ENCODE data around the gene RAB20.
"Not testable (repeated sequence)": the region's sequence is repeated elsewhere in the genome, so short reads cannot be mapped to it uniquely, and the experiment has no call there.

Gene RAB20

DNA sequence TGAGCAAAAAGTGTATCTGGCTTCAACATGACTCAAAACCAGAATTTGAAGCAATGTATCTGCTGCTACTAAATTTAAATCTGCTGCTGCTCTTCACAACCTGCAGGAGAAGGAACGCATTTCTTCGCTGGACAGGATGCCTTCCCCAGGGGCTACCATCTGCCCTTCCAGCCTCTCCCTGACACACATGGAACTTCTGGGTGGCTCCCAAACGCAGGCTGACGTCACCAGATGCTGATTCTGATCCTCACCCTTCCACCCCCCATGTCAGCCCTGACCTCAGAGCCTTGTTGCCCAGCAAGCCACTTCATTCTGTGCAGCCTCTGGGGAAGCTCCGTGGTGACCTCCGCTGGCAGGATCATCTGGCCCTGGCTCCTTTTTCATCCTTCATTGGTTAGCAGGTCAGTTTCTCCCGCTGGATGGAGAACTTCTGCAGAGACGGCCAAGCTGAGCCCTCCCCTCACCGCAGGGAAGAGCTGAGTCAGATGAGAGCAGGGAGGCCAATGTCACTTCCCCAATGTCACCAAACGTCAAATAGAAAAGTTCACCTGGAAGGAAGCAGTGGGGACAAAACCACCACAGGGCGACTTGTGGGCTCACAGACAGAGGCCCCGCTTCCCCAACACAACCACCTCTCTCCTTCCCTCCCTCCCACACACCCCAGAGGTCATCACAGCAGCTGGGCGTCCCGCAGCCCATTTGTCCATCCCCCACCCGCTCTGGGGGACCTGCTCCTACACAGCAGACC lies 14.0 kb upstream of the RAB20 start:
- DNase-seq (ENCODE audit: low spot score), result peak; percentile 49

DNA sequence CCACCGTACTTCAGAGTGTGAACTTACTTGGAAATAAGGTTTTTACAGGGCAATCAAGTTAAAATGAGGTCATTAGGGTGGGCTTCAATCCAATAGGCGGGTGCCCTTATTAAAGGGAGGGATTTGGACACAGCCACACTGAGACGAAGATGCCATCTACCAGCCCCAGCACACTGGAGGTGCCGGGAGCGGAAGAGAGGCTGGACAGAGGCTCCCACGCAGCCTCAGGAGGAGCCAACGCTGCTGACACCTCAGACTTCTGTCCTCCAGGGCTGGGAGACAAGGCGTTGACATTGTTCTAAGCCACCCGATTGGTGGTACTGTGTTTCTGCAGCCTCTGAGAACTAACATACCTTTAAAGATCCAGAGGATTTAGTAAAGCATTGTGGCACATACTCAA lies 12.6 kb upstream of the RAB20 start:
- DNase-seq (ENCODE audit: low spot score), result no peak

DNA sequence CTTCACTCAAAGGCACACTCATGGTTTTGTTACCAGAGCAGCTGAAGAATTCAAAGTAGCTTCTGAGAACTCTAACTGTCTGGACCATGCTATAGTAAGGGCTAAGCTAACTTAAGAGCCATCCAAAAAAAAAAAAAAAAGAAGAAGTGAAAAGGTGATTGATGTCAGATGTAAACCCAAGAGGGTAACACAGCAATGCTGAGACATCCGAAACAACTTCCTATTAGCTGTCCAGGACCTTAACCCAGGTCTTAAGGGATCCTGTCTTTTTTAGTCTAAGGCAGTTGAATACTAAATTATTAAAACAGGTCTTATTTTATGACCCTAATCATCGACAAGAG lies 11.2 kb upstream of the RAB20 start:
- no peak for DNase-seq (ENCODE audit: low spot score)

DNA sequence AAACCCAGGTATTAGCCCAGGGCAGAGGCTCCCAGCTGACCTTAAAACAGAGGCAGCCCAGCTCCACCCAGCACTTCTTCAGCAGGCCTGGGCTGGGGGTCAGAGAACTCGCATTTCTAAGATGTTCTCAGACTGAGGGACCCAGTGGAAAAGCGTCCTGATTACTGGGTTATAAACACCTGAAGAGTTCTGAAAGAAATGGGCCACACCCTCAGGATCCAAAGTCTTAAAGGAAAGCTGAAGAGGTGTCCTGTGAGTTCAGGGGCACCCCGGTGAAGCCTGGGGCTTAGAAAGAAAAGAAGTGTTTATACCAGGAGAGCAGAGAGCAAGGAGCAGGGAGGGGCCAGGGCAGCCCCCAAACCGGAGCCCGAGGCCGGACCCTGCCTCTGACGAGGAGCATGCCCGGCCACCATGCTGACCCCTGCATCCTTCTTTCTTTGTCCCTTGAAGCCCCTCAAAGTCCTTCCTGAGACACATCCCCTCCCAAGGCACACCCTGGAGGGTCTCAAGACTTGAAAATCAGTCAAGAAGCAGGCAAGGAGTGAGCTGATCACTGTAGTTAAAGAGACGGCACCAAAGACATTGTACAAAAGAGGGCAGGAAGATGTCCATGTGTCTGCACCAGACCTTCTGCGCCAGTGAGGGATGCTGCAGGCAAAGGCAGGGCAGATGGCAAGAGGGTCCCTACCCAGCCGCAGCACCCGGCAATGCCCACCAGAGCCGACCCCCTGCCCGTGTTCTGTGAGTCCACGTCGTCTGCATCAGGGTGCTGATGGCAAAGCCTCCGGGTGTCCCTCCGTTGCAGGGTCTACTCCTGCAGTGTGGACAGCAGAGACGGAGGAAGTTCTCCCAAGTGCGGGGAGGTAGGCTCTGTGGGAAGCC lies 10.6 kb upstream of the RAB20 start:
- DNase-seq (ENCODE audit: low spot score), result no peak

DNA sequence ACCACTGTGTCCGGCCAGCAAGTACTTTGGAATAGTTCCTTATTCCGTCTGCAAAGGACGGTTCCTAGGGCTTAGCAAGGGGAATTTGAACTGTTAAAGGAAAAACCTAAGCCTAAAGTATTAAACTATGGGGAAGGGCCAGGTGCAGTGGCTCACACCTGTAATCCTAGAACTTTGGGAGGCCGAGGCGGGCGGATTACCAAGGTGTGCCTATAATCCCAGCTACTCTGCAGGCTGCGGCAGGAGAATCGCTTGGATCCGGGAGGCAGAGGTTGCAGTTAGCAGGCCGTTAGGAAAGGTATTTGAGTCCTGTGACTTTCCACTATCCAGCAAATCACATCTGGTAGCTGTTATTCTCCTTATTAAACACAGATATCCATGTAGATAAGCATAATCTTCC lies 9.4 kb upstream of the RAB20 start:
- DNase-seq (ENCODE audit: low spot score), result no peak

DNA sequence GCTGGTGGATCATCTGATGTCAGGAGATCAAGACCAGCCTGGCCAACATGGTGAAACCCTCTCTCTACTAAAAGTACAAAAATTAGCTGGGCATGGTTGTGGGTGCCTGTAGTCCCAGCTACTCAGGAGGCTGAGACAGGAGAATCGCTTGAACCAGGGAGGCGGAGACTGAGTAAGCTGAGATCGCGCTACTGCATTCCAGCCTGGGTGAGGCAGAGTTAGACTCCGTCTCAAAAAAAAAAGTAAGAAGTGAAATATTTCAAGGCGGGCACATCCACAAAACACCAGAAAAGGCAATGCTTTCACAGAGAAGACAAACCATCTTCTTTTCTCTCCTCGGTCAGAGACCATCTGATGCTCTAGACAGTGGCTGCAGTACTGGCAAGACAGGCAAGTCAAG lies 8.4 kb upstream of the RAB20 start:
- DNase-seq (ENCODE audit: low spot score), result not testable (repeated sequence)

DNA sequence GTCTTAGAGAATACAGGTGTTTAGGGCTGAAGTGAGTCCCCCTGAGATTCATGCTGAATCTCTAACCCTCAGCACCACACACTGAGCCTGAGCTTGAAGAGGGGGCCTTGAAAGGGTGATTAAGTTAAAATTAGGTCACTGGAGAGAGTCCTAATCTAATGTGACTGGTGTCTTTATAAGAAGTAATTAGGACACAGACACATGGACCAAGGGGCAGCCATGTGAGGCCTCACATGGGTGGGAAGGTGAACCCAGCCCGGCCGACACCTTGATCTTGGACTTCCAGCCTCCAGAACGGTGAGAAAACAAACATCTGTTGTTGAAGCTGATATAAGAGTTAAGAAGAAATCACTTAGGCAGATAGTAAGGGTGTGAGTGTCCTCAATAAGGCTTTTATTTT lies 7.1 kb upstream of the RAB20 start:
- no peak for DNase-seq (ENCODE audit: low spot score)

DNA sequence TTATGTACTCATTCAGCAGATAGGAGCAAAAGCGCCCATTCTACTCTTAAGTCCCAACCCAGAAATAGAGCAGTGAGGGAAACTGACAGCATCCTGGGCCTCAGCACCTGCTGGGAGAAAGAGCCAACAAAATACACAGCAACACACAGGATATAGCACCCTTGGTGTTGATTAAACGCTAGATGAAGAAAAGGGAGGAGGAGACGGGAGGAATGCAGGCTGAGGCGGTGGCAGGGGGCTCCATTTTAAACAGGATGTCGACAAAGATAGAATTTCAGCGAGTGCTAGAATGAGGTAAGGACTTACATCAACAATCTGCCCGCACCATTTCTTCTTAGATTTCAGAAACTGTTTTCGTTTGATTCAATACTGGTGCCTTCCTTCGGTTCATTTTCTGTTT lies 4.6 kb upstream of the RAB20 start:
- no peak for DNase-seq (ENCODE audit: low spot score)

DNA sequence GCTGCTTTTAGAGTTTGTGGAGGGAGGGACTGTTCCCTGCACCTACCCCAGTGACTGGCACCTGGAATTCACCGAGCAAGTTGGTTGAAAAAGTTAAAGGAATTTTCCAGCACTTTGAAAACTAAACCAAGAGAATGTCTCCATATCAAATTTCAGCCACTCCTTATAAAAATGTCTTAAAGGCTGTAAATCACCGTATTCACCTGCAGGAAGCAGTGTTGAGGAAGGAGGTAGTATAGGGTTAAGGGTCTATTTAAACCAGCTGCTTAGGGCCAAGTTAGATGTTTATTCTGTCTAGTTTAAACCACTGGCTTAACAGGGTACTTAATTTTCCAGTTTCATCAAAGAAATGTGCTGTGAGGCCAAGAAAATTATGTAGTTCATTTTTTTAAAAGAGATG lies 3.8 kb upstream of the RAB20 start:
- peak; percentile 13 for DNase-seq (ENCODE audit: low spot score)

DNA sequence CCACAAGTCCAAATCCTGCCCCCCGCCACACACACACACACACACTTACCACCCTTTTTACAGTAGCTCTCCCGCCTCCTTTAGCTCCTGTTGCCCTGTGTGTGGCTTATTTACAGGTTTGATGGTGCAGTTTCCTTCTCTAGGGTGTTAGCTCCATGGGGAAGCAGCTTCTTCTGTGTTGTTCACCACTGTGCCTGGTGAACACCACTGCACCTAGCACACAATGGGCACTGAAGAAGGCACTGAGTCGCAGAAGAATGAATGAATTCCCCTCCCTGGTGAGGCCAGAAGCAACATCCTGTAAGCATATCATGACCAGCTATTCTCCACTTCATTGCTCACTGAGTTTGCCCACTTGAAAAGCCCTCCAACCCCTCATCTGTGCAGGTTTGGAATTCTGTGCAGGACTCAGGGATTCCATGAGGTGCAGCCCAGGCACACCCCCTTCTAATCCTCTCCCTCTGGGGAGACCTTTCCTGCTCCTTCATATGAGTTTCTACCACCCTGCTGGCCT lies 3.0 kb upstream of the RAB20 start:
- DNase-seq (ENCODE audit: low spot score), result no peak

DNA sequence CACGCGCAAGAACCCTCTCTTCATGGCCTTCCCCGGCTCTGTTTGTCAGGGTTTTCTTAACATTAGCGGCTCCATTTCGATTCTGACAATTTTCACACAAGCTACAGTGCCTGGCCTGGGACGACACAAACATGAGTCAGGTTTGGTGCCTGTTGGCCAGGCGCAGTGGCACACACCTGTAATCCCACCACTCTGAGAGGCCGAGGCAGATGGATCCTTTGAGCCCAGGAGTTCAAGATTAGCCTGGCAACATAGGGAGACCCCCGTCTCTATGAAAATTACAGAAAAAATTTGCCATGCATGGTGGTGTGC lies 1.9 kb upstream of the RAB20 start:
- no peak for DNase-seq (ENCODE audit: low spot score)

DNA sequence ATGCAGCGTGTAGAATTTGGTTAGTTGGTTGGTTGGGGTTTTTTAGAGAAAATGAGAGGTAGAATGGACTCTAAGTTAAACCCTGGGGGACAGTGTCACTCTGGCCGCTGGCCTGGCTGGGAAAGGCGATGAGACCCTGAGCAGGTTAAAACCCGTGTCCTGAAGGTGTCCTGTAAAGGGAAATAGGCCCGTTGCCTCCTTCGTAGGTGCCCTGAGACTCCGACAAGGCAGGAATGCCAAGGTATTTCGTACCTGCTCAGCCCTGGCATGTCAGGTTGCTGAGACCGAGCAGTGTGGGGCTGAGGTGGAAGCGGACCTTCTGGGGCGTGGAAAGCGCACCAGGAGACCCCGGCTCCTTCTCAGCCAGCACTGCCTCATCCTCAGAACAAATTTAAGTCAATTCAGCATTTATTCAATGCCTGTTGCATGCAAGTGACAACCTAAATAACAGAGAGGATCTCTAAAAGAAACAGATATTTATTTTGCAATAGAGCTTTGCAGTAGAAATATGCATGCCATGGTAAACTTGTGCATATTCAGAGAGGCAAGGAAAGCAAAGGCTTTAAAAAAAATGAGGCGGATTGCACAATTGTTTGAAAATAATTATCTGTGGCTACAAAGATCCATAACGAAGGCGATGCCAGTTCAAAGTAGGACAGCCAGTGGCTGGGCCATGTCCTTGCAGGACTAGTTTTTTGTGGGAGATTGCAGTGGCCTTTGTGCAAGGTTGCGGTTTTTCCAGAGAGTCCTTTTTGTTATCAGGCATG lies 1.4 kb upstream of the RAB20 start:
- DNase-seq (ENCODE audit: low spot score), result no peak

DNA sequence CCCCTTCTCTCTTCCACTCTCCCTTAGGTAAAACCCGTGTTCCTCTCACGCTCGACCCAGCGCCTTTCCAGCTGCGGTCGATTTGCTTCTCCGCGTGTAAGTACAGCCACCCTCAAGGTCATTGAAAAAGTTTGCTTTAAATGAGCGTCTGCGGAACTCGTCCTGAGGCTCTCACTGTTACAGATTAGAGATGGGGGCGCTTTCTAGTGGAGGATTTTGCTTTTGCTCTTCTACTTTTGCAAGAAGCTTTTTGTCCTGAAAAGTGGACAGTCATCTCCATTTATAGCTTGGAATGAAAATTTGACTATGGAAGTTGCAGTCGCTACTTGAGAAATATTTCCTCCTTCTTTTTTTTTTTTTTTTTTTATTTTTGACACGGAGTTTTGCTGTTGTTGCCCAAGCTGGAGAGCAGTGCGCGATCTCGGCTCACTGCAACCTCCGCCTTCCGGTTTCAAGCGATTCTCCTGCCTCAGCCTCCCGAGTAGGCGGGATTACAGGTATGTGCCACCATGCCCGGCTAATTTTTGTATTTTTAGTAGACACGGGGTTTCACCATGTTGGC lies 595 bp upstream of the RAB20 start:
- DNase-seq (ENCODE audit: low spot score), result no peak

DNA sequence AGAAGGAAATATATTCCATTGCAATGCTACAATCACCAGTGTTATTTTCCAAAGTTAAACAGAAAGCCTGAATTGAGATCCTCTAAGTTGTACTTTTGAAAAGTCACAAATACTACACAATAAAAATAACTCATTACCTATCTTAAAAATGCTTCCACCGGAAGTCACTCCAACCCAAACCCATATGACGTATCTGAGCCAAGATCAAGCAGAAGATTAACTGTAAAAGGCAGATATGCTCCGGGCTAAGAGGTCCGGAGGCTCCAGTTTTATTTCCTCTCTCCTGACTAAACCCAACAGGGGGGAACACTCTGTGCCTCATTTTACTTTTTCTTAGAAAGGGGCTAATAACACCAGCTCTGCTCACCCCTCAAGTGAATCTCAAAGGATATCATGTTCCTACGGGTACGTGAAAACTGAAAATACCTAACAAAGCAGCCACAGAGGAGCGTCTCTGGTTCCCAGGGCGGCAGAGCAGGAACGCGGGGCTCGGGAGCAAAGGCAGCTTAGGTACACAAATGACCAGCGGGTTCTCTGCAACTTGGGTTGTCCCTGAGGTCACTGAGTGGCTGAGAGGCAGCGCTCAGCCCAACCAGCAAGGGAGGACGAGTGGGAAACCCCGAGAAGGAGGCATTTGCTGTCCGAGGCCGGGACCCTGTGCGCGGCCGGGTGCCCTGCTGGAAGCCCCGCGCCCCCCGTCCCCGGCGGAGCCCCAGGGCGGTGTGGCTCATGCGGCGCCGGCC lies 750 bp downstream of the RAB20 start:
- peak; percentile 50 for DNase-seq (ENCODE audit: low spot score)

DNA sequence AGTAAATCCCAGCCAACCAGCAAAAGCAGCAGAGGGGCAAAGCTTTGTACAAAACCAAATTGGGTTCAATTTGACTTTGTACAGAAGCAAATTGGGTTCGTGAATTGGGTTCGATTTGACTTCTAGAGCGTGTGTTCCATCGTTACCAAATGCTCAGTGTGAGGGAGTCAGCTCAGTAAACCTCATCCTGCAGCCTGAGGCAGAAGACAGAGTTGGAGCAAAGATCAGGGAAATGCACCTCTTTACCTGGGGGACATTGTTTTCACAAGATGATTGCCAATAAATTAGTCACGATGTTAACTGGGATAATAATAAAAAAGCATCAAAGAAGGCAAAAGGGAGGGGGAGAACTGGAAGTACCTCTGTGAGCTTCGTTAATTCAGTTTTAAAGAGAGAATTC lies 1.5 kb downstream of the RAB20 start:
- DNase-seq (ENCODE audit: low spot score), result no peak

DNA sequence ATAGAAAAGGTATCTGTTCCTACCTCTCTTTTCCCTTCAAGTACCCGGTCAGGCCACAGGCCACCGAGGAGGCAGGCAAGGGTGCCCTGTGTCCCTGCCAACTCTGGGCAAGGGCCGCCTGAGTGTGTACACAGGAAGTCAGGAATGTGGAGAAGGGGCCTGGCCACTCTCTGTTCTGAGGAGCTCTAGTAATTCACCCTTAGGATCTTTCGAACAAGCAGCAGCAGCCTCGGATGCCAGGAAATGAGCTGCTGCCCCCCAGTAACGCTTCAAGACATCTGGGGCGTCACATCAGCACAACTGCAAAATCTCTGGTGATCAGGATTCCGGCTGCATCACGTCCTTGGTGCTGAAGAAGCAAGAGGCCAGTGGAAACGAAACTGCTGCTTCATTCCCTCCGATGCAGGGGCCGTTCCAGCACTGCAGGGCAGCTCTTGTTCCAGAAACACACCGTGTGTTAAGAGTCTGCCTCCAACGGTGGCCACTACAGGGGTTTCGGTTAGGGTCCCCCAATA lies 2.0 kb downstream of the RAB20 start:
- DNase-seq (ENCODE audit: low spot score), result peak; percentile 57

DNA sequence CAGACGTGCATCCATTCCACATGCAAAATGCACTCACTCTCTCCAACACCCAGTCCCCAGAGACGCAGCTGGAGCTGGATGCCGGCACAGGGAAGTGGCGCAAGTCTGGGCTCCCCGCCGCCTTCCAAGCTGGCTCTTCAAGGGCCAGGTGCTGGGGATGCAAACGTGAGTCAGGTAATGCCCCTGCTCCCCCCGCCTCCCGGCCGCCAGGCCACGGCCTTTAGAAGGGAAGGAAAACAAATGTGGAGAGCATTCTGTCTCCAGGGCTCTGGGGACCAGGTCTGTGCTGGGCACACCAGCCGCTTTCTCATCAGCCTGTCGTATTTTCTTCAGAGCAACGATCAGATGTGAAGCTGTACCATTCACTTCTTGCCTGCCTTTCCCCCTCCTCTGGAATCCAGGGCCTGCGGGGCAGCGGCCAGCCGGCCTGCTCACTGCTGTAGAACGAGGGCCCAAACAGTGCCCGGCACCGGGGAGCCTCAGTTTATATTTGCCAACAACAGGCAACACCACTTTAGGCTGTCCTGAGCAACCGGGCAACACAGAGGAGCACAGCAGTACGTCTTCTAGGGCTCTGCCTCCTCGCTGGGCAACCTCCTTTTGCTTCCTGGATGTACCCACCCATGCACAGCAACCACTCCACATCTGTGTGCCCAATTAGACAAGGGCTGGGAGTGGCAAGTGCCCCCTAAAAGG lies 3.8 kb downstream of the RAB20 start:
- no peak for DNase-seq (ENCODE audit: low spot score)

DNA sequence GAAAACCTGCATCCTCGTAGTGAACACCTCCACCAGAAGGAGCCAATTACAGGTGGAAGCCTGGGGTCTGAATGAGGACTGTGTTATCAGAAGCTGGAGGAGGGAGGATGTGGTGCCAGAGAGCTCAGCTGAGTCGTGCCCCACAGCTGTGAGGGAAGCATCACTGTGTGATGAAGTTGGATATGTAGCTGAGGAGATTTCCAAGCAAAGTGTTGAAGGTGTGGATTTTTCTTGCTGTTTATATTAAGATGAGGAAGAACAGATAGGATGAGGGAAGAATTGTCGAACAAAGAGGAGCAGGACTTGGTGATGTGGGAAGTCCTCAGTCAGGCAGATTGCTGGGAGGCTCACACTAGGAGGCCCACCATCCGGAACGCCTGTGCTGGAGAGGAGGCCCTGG lies 4.4 kb downstream of the RAB20 start:
- no peak for DNase-seq (ENCODE audit: low spot score)

DNA sequence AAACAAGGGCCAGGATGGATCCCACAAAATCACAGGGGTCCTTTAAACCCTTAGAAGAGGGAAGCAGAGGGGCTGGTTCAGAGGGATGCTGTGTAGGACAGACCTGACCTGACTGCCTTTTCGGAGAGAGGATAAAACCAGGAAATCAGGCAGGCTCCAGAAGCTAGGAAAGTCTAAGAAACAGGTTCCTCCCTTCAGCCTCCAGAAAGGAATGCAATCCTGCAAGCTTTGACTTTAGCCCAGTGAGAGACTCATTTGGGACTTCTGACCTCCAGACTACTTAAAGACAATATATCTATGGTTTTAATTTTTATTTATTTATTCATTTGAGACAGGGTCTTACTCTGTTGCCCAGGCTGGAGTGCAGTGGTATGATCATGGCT lies 5.3 kb downstream of the RAB20 start:
- no peak for DNase-seq (ENCODE audit: low spot score)

DNA sequence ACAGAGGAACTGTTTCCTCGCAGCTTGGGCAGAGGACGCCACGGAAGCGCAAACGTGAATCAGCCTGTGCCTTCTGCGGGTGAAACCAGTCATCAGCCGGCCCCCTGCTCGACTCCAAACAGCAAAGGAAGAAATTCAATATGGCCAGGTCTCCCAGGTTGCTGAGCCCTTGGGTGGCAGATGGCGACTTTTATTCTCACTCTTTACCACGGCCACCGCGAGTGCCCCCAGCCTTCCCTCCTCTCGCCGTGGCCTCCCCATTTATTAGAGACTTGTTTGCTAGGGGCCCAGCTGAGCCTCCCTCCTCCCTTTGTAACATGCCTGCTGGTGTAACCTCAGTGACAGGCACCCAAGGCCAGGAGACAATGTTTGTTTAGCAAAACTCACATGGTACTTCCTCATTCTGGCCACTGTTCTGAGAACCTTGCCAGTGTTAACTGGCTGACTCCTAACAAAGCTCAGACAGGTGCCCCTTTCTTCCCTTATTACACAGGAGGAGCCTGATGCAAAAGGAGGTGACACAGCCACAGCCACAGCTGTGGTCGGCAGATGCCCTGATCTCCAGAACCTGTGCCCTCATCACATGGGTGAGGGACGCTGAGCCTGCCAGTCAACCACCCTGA lies 5.8 kb downstream of the RAB20 start:
- DNase-seq (ENCODE audit: low spot score), result peak; percentile 66

DNA sequence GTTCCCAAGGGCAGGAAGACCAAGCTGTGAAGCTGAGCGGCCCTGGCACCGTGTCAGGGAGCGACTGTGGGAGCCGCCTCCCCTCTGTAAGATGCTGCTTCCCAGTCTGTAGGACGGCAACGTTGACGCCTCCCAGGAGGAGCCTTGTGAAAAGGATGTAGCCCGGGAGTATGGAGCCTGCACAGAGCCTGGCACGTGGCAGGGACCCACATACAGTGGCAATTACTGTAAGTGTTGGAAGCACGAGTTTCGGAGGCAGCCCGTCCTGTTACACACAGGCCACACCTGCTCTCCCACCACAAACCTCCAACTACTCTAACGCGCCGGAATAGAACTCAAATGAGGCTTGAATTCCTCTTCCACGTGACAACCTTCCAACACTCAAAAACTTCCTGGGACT lies 6.6 kb downstream of the RAB20 start:
- no peak for DNase-seq (ENCODE audit: low spot score)
